Measurements from ENCODE around the gene ZNF750. TPM values are rescaled to one million over a fixed set of nuclear protein-coding genes. Genes with fewer than 3 reads are reported as not detected.

ZNF750 gene
- total RNA-seq, 1 experiment from 2014 or later = not detected

- Histone ChIP-seq H3K9ac (ENCODE audit: low read length) (no peak overlapping the region), H3K9me2 (replicated peaks; ENCODE audit: insufficient read depth, low read length) (no peaks in the 10 kb centered on the region), H3K9me3 (ENCODE audit: low read length) (no peaks in the 10 kb centered on the region), H3K36me3 (ENCODE audit: insufficient read depth, low read length) (no peaks in the 10 kb centered on the region), H2AFZ (ENCODE audit: low read length) (no peak overlapping the region), H3K4me2 (ENCODE audit: low read depth, low read length, poor library complexity, severe bottlenecking) (no peak overlapping the region), H3K27ac (ENCODE audit: low read length) (no peak overlapping the region), H3K27me3 (ENCODE audit: low read length) (no peaks in the 10 kb centered on the region), H3K4me1 (ENCODE audit: low read length) (no peaks in the 10 kb centered on the region), H4K20me1 (ENCODE audit: insufficient read depth, low read depth, low read length) (no peaks in the 10 kb centered on the region), H3K79me2 (ENCODE audit: low read length) (no peaks in the 10 kb centered on the region), H3K4me3 (ENCODE audit: low read length) (no peak overlapping the region)
- DNase-seq = no peak
These were observed 30.6 kb downstream of the ZNF750 start for GRCh38 chr17:82808921-82809905.

DNA sequence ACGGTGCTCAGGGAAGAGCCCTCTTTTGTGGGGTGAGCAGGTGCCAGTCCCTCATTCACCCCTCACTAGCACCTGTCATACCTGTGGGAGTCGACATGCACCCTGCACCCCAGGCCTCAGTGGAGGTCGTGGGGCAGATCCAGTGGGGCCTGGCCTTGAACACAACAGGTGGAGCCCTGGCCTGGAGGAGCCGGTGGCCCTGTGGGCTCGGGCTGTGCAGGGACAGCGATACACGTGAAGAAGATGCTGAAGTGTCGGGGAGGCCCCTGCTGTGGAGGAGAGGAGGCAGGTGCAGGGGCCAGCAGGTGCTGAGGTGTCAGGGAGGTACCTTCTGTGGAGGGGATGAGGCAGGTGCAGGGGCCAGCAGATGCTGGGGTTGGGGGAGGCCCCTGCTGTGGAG is 31.8 kb downstream of the ZNF750 start:
- no peaks in the 10 kb centered on the region for H3K36me3 ChIP-seq (ENCODE audit: insufficient read depth, low read length)
- H4K20me1 ChIP-seq (ENCODE audit: insufficient read depth, low read depth, low read length) = no peaks in the 10 kb centered on the region
- H2AFZ ChIP-seq (ENCODE audit: low read length) = no peak overlapping the region
- no peaks in the 10 kb centered on the region for H3K9me3 ChIP-seq (ENCODE audit: low read length)
- no peaks in the 10 kb centered on the region for H3K9me2 ChIP-seq (replicated peaks; ENCODE audit: insufficient read depth, low read length)
- H3K27me3 ChIP-seq (ENCODE audit: low read length) = no peaks in the 10 kb centered on the region
- DNase-seq = no peak
- H3K4me2 ChIP-seq (ENCODE audit: low read depth, low read length, poor library complexity, severe bottlenecking) = no peak overlapping the region
- no peak overlapping the region for H3K9ac ChIP-seq (ENCODE audit: low read length)
- H3K4me1 ChIP-seq (ENCODE audit: low read length) = no peaks in the 10 kb centered on the region
- peaks cover 6% of the 10 kb centered on the region for H3K79me2 ChIP-seq (ENCODE audit: low read length)
- H3K27ac ChIP-seq (ENCODE audit: low read length) = no peak overlapping the region
- H3K4me3 ChIP-seq (ENCODE audit: low read length) = no peak overlapping the region

DNA sequence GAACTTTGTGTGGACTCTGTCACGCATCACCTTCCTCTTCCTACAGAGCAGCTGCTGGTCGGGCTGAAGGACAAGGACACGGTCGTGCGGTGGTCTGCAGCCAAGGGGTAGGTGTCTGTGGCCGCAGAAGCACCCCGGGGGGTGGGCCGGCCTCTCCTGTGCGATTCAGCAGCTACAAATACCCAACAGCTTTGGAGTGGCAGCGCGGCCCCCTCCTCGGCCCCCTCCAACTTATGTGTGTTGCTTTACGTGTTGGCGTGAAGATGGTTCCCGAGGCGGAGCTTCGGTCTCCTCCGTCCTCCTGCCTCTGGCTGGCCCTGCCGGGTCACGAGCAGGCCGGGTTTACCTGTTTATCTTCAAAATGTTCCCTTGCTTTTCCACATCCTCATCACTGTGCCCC is 32.3 kb downstream of the ZNF750 start:
- no peak overlapping the region for H3K9ac ChIP-seq (ENCODE audit: low read length)
- DNase-seq = no peak
- no peaks in the 10 kb centered on the region for H3K36me3 ChIP-seq (ENCODE audit: insufficient read depth, low read length)
- no peak overlapping the region for H3K4me2 ChIP-seq (ENCODE audit: low read depth, low read length, poor library complexity, severe bottlenecking)
- H3K9me3 ChIP-seq (ENCODE audit: low read length) = no peaks in the 10 kb centered on the region
- H3K4me1 ChIP-seq (ENCODE audit: low read length) = no peaks in the 10 kb centered on the region
- H3K9me2 ChIP-seq (replicated peaks; ENCODE audit: insufficient read depth, low read length) = no peaks in the 10 kb centered on the region
- H4K20me1 ChIP-seq (ENCODE audit: insufficient read depth, low read depth, low read length) = no peaks in the 10 kb centered on the region
- H3K27me3 ChIP-seq (ENCODE audit: low read length) = no peaks in the 10 kb centered on the region
- no peak overlapping the region for H2AFZ ChIP-seq (ENCODE audit: low read length)
- H3K27ac ChIP-seq (ENCODE audit: low read length) = no peak overlapping the region
- H3K4me3 ChIP-seq (ENCODE audit: low read length) = no peak overlapping the region
- H3K79me2 ChIP-seq (ENCODE audit: low read length) = peaks cover 10% of the 10 kb centered on the region

DNA sequence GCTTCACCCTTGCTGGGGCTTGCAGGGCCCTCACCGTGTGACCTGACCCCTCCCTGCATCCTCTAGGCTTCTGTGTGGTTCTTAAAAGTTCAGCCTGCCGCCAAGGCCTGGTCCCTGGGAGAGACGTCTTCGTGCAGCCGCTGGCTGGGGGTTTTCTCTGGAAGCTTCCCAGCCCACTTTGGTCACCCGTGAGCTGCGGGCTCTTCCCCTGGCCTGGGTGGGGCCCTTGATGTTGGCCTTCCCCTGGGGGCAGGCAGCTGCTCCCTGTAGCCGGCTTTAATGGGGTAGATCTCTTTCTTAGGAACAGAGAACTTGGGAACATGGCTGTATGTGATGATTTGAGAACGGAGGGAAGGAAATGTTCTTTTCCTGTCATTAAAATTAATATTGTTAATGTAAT is 32.7 kb downstream of the ZNF750 start:
- no peak overlapping the region for H2AFZ ChIP-seq (ENCODE audit: low read length)
- H3K4me3 ChIP-seq (ENCODE audit: low read length) = no peak overlapping the region
- no peaks in the 10 kb centered on the region for H3K36me3 ChIP-seq (ENCODE audit: insufficient read depth, low read length)
- DNase-seq = no peak
- no peaks in the 10 kb centered on the region for H3K4me1 ChIP-seq (ENCODE audit: low read length)
- H3K27me3 ChIP-seq (ENCODE audit: low read length) = no peaks in the 10 kb centered on the region
- H3K9me2 ChIP-seq (replicated peaks; ENCODE audit: insufficient read depth, low read length) = no peaks in the 10 kb centered on the region
- H3K79me2 ChIP-seq (ENCODE audit: low read length) = peaks cover 15% of the 10 kb centered on the region
- no peak overlapping the region for H3K27ac ChIP-seq (ENCODE audit: low read length)
- no peaks in the 10 kb centered on the region for H3K9me3 ChIP-seq (ENCODE audit: low read length)
- no peak overlapping the region for H3K4me2 ChIP-seq (ENCODE audit: low read depth, low read length, poor library complexity, severe bottlenecking)
- no peaks in the 10 kb centered on the region; the same call in 1 of the 2 replicates for H4K20me1 ChIP-seq (ENCODE audit: insufficient read depth, low read depth, low read length)
- no peak overlapping the region for H3K9ac ChIP-seq (ENCODE audit: low read length)

- no peak overlapping the region for H3K27ac ChIP-seq (ENCODE audit: low read length)
These were observed 33.2 kb downstream of the ZNF750 start for GRCh38 chr17:82806645-82807044.

GRCh38 chr17:82805823-82806222 is 34.0 kb downstream of the ZNF750 start:
- Histone ChIP-seq H3K36me3 (ENCODE audit: insufficient read depth, low read length) (no peaks in the 10 kb centered on the region), H4K20me1 (ENCODE audit: insufficient read depth, low read depth, low read length) (no peaks in the 10 kb centered on the region; the same call in 1 of the 2 replicates)

More at GRCh38 chr17:82806645-82807044, 33.2 kb downstream of the ZNF750 start:
- Histone ChIP-seq H3K4me3 (ENCODE audit: low read length) (no peak overlapping the region), H3K27me3 (ENCODE audit: low read length) (no peaks in the 10 kb centered on the region), H2AFZ (ENCODE audit: low read length) (no peak overlapping the region), H3K9me2 (replicated peaks; ENCODE audit: insufficient read depth, low read length) (no peaks in the 10 kb centered on the region), H3K9ac (ENCODE audit: low read length) (no peak overlapping the region), H4K20me1 (ENCODE audit: insufficient read depth, low read depth, low read length) (no peaks in the 10 kb centered on the region; the same call in 1 of the 2 replicates), H3K4me1 (ENCODE audit: low read length) (no peaks in the 10 kb centered on the region), H3K4me2 (ENCODE audit: low read depth, low read length, poor library complexity, severe bottlenecking) (no peak overlapping the region), H3K36me3 (ENCODE audit: insufficient read depth, low read length) (no peaks in the 10 kb centered on the region), H3K9me3 (ENCODE audit: low read length) (no peaks in the 10 kb centered on the region), H3K79me2 (ENCODE audit: low read length) (peaks cover 16% of the 10 kb centered on the region)
- no peak for DNase-seq

DNA sequence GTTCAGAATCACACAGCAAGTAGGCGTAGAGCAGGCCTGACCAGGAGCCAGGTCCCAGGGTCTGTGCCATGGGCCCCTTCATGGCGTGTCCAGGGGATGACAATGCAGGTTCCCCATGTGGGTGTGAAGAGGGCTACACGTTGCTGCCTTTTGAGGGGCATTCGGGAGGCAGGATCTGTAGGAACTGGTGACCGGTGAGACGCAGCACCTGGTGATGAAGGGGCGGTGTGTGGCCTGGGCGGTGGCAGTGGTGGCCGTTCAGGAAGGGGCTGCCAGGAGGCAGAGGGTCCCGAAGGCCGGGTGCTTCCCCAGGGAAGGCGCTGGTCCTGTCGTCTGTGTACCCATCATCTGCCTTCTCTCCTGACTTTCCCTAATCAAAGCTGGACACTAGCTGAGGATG is 34.6 kb downstream of the ZNF750 start:
- H3K36me3 ChIP-seq (ENCODE audit: insufficient read depth, low read length) = peaks cover 5% of the 10 kb centered on the region
- no peaks in the 10 kb centered on the region for H3K27me3 ChIP-seq (ENCODE audit: low read length)
- H3K4me2 ChIP-seq (ENCODE audit: low read depth, low read length, poor library complexity, severe bottlenecking) = no peak overlapping the region
- H3K4me1 ChIP-seq (ENCODE audit: low read length) = no peaks in the 10 kb centered on the region
- no peaks in the 10 kb centered on the region for H3K9me3 ChIP-seq (ENCODE audit: low read length)
- no peak overlapping the region for H2AFZ ChIP-seq (ENCODE audit: low read length)
- no peak overlapping the region for H3K4me3 ChIP-seq (ENCODE audit: low read length)
- H3K9me2 ChIP-seq (replicated peaks; ENCODE audit: insufficient read depth, low read length) = no peaks in the 10 kb centered on the region
- no peaks in the 10 kb centered on the region; the same call in 1 of the 2 replicates for H4K20me1 ChIP-seq (ENCODE audit: insufficient read depth, low read depth, low read length)
- H3K9ac ChIP-seq (ENCODE audit: low read length) = no peak overlapping the region
- H3K79me2 ChIP-seq (ENCODE audit: low read length) = peaks cover 21% of the 10 kb centered on the region
- DNase-seq = no peak
- H3K27ac ChIP-seq (ENCODE audit: low read length) = no peak overlapping the region

More at GRCh38 chr17:82805823-82806222, 34.0 kb downstream of the ZNF750 start:
- Histone ChIP-seq H3K9me3 (ENCODE audit: low read length) (no peaks in the 10 kb centered on the region), H3K4me3 (ENCODE audit: low read length) (no peak overlapping the region), H3K4me1 (ENCODE audit: low read length) (no peaks in the 10 kb centered on the region), H2AFZ (ENCODE audit: low read length) (no peak overlapping the region), H3K27ac (ENCODE audit: low read length) (no peak overlapping the region), H3K9ac (ENCODE audit: low read length) (no peak overlapping the region), H3K27me3 (ENCODE audit: low read length) (no peaks in the 10 kb centered on the region), H3K9me2 (replicated peaks; ENCODE audit: insufficient read depth, low read length) (no peaks in the 10 kb centered on the region), H3K79me2 (ENCODE audit: low read length) (peaks cover 16% of the 10 kb centered on the region), H3K4me2 (ENCODE audit: low read depth, low read length, poor library complexity, severe bottlenecking) (no peak overlapping the region)
- DNase-seq = no peak

- Histone ChIP-seq H3K9me2 (replicated peaks; ENCODE audit: insufficient read depth, low read length) (no peaks in the 10 kb centered on the region), H3K9me3 (ENCODE audit: low read length) (no peaks in the 10 kb centered on the region), H3K27ac (ENCODE audit: low read length) (no peak overlapping the region)
These were observed 35.2 kb downstream of the ZNF750 start for GRCh38 chr17:82804442-82805191.

More at GRCh38 chr17:82804442-82805191, 35.2 kb downstream of the ZNF750 start:
- Histone ChIP-seq H3K36me3 (ENCODE audit: insufficient read depth, low read length) (peaks cover 8% of the 10 kb centered on the region), H3K79me2 (ENCODE audit: low read length) (peaks cover 23% of the 10 kb centered on the region), H3K4me1 (ENCODE audit: low read length) (no peaks in the 10 kb centered on the region), H4K20me1 (ENCODE audit: insufficient read depth, low read depth, low read length) (no peaks in the 10 kb centered on the region; the same call in 1 of the 2 replicates), H3K4me3 (ENCODE audit: low read length) (no peak overlapping the region), H3K4me2 (ENCODE audit: low read depth, low read length, poor library complexity, severe bottlenecking) (no peak overlapping the region), H3K9ac (ENCODE audit: low read length) (no peak overlapping the region), H3K27me3 (ENCODE audit: low read length) (no peaks in the 10 kb centered on the region), H2AFZ (ENCODE audit: low read length) (no peak overlapping the region)
- DNase-seq = no peak

Measured in Karpas-422 (cell line).